NT2/D1 (cell line): Measurements from ENCODE around the gene MYO5B.
A peak's percentile ranks its signal among the peaks of the same experiment; 100 is the strongest.

Source experiments
- DNase-seq: peaks from one replicate; pipeline ENCODE4 v3.0.0-alpha.2; 2011; ENCODE audit warnings: low read depth, low spot score
- H3K27me3 ChIP-seq: 2 replicates; pipeline ENCODE4 v1.6.0; 2011; ENCODE audit warnings: mild to moderate bottlenecking; ENCODE audit not compliant: insufficient read length, insufficient read depth
- H3K36me3 ChIP-seq: 2 replicates; pipeline ENCODE4 v1.6.1; 2011; ENCODE audit warnings: mild to moderate bottlenecking, low read length, mixed read lengths; ENCODE audit not compliant: insufficient read depth, insufficient read length
- H3K4me1 ChIP-seq: 2 replicates; pipeline ENCODE4 v1.5.1; 2011; ENCODE audit not compliant: insufficient read depth, insufficient read length
- H3K4me3 ChIP-seq: 2 replicates; pipeline ENCODE4 v1.5.1; 2011; ENCODE audit warnings: low read depth; ENCODE audit not compliant: insufficient read length
- H3K9ac ChIP-seq: 2 replicates; pipeline ENCODE4 v1.6.0; 2011; ENCODE audit warnings: low read depth; ENCODE audit not compliant: insufficient read length
- H3K9me3 ChIP-seq: 2 replicates; pipeline ENCODE4 v1.5.1; 2011; ENCODE audit warnings: mild to moderate bottlenecking, low read length; ENCODE audit not compliant: insufficient read depth
- SUZ12 ChIP-seq: IDR thresholded peaks from 2 replicates; pipeline ENCODE4 v1.6.1; 2011; ENCODE audit not compliant: insufficient read length, insufficient read depth; ENCODE audit errors: extremely low read depth
- YY1 ChIP-seq: IDR thresholded peaks from 2 replicates; pipeline ENCODE4 v1.6.1; 2011; ENCODE audit not compliant: insufficient read length, insufficient read depth
- ZNF274 ChIP-seq: IDR thresholded peaks from 2 replicates; pipeline ENCODE4 v1.6.1; 2011; ENCODE audit warnings: mild to moderate bottlenecking, low read depth, low read length

Gene MYO5B

DNA sequence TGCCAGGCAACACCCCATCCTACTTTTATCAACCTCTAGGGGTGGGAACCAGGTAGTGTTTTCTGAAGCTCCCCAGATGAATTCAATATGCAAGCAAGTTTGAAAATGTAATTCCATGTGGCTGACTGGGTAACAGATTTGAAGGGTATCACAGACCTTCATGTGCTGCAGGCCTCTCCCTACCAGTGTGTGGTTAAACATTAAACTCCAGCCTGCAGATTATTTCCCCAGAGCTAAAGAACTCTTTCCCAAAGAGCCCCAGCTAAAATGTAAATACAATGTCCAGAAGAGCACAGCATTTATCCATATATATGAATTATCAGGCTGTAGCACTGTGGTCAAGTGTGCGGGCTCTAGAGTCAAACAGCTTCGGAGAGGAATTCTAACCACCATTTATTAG, 134.1 kb downstream of the MYO5B start:
- Histone ChIP-seq H3K4me3 (no peak overlapping the region), H3K9me3 (no peaks in the 10 kb centered on the region), H3K4me1 (no peaks in the 10 kb centered on the region), H3K9ac (no peak overlapping the region), H3K27me3 (no peaks in the 10 kb centered on the region), H3K36me3 (no peaks in the 10 kb centered on the region)
- no peak for TF ChIP-seq SUZ12
- no peak for TF ChIP-seq ZNF274
- no peak for DNase-seq

DNA sequence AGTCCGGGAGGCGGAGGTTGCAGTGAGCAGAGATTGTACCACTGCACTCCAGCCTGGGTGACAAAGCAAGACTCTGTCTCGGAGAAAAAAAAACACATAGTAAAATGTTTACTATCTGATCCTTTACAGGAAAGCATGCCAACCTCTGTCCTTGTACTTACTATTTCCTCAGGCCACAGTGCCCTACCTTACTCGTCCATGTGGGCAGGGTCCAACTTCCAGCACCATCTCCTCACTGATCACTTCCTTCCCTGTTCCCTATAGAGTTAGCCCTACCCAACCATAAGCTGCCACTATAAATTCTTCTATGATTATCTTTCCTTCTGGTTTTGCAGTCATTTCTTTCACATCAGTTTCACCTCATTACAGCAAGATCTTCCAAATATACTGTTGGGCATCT, 136.2 kb downstream of the MYO5B start:
- no peak for DNase-seq
- no peaks in the 10 kb centered on the region for H3K36me3 ChIP-seq
- H3K9me3 ChIP-seq: no peaks in the 10 kb centered on the region
- no peaks in the 10 kb centered on the region for H3K27me3 ChIP-seq
- no peak overlapping the region for H3K4me3 ChIP-seq
- no peaks in the 10 kb centered on the region for H3K4me1 ChIP-seq
- no peak overlapping the region for H3K9ac ChIP-seq
- TF ChIP-seq YY1: no peak
- TF ChIP-seq SUZ12: no peak
- no peak for TF ChIP-seq ZNF274

GRCh38 chr18:50057009-50057408, 137.9 kb downstream of the MYO5B start:
- no peak overlapping the region for H3K9ac ChIP-seq
- H3K9me3 ChIP-seq: no peaks in the 10 kb centered on the region
- TF ChIP-seq YY1 (no peak), SUZ12 (no peak), ZNF274 (no peak)
- no peak overlapping the region for H3K4me3 ChIP-seq
- no peaks in the 10 kb centered on the region for H3K36me3 ChIP-seq
- no peaks in the 10 kb centered on the region for H3K27me3 ChIP-seq
- DNase-seq: no peak
- H3K4me1 ChIP-seq: no peaks in the 10 kb centered on the region

GRCh38 chr18:50056185-50056584, 138.8 kb downstream of the MYO5B start:
- no peaks in the 10 kb centered on the region for H3K36me3 ChIP-seq
- DNase-seq: no peak
- H3K9me3 ChIP-seq: no peaks in the 10 kb centered on the region
- H3K9ac ChIP-seq: no peak overlapping the region
- H3K4me3 ChIP-seq: no peak overlapping the region
- TF ChIP-seq YY1: no peak
- TF ChIP-seq SUZ12: no peak
- no peak for TF ChIP-seq ZNF274
- H3K27me3 ChIP-seq: no peaks in the 10 kb centered on the region
- no peaks in the 10 kb centered on the region for H3K4me1 ChIP-seq

- H3K9me3 ChIP-seq: no peaks in the 10 kb centered on the region
Observed at GRCh38 chr18:50055488-50055887, 139.5 kb downstream of the MYO5B start.

GRCh38 chr18:50053111-50053510, 141.8 kb downstream of the MYO5B start:
- no peak for TF ChIP-seq YY1
- TF ChIP-seq ZNF274: no peak
- no peak for TF ChIP-seq SUZ12
- Histone ChIP-seq H3K27me3 (no peaks in the 10 kb centered on the region), H3K4me1 (no peaks in the 10 kb centered on the region), H3K9ac (no peak overlapping the region), H3K4me3 (no peak overlapping the region), H3K36me3 (no peaks in the 10 kb centered on the region), H3K9me3 (no peaks in the 10 kb centered on the region)
- DNase-seq: no peak

More at GRCh38 chr18:50055488-50055887, 139.5 kb downstream of the MYO5B start:
- Histone ChIP-seq H3K4me1 (no peaks in the 10 kb centered on the region), H3K27me3 (no peaks in the 10 kb centered on the region), H3K4me3 (no peak overlapping the region), H3K9ac (no peak overlapping the region), H3K36me3 (no peaks in the 10 kb centered on the region)
- TF ChIP-seq ZNF274 (no peak), SUZ12 (no peak), YY1 (no peak)
- DNase-seq: no peak

DNA sequence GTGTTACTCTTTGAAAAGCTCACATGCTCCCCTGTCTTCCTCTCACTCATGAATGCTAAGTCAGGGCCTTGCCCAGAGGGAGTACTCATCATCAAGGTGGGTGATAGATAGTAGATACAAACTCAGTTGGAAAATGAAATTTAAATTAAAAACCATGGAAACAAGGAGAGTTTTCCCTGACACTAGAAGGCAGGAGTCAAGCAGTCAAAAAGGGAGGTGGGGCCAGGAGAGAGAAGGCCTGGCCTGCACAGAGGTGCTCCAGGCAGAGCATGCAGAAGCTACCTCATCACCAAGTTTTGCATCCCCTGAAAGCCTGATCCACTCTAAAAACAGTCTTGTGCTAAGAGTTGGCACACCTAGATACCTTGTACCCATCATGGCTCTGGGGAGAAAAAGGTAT, 143.7 kb downstream of the MYO5B start:
- H3K9ac ChIP-seq: no peak overlapping the region
- peak; percentile 3 for DNase-seq
- H3K4me3 ChIP-seq: no peak overlapping the region
- H3K4me1 ChIP-seq: no peaks in the 10 kb centered on the region
- H3K9me3 ChIP-seq: no peaks in the 10 kb centered on the region
- H3K27me3 ChIP-seq: no peaks in the 10 kb centered on the region
- TF ChIP-seq SUZ12 (no peak), ZNF274 (no peak), YY1 (no peak)
- H3K36me3 ChIP-seq: no peaks in the 10 kb centered on the region

DNA sequence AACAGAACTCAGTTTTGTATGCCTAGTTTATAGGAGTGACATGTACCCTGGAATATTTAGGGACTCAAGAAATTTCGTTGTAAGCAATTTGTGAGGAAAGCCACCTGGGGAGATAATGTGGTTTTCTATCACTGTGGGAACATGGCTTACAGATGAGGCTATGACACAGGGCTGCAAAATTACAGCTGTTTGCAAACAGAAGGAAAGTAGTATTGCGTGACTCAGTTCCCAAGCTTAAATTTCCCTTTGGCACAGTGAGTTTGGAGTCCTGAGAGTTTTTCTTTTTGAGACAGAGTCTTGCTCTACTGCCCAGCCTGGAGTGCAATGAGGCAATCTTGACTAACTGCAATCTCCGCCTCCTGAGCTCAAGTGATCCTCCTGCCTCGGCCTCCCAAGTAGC, 149.8 kb downstream of the MYO5B start:
- Histone ChIP-seq H3K9ac (no peak overlapping the region), H3K9me3 (no peaks in the 10 kb centered on the region), H3K27me3 (no peaks in the 10 kb centered on the region), H3K36me3 (no peaks in the 10 kb centered on the region), H3K4me3 (no peak overlapping the region), H3K4me1 (no peaks in the 10 kb centered on the region)
- TF ChIP-seq YY1 (no peak), SUZ12 (no peak), ZNF274 (no peak)
- DNase-seq: no peak
